HEK293T (cell line): ENCODE results near the gene SKAP1.

Source experiments
- ARNT ChIP-seq: fragments of 450-650 bp; IDR thresholded peaks from 2 replicates; pipeline ENCODE4 v1.6.1; 2017; ENCODE audit warnings: mild to moderate bottlenecking
- FOXA1 ChIP-seq: fragments of 450-650 bp; IDR thresholded peaks from 2 replicates; pipeline ENCODE4 v1.6.1; 2016; ENCODE audit warnings: mild to moderate bottlenecking
- FOXK2 ChIP-seq: fragments of 450-650 bp; IDR thresholded peaks from 2 replicates; pipeline ENCODE4 v1.6.1; 2016; ENCODE audit warnings: mild to moderate bottlenecking

GRCh38 chr17:48294020-48294805 is 135.8 kb downstream of the SKAP1 start:
- TF ChIP-seq ARNT (no peak), FOXA1 (no peak), FOXK2 (no peak)
